SJCRH30 (cell line): ENCODE data around the gene TMEM248. TPM values are rescaled to one million over a fixed set of nuclear protein-coding genes. Genes with fewer than 3 reads are reported as not detected.

ENCODE experiments used
- DNase-seq, 2 experiments: peaks; one replicate each; pipeline ENCODE4 v3.0.0-alpha.2; 2015 to 2020
- H3K27ac ChIP-seq: fragments of 250-450 bp; sonication (Bioruptor Pico); 2 replicates; pipeline ENCODE4 v1.5.1; 2020; ENCODE audit warnings: mild to moderate bottlenecking, moderate library complexity
- H3K27me3 ChIP-seq: fragments of 250-450 bp; sonication (Bioruptor Pico); 2 replicates; pipeline ENCODE4 v1.5.1; 2020; ENCODE audit warnings: mild to moderate bottlenecking, moderate library complexity
- H3K36me3 ChIP-seq: fragments of 250-450 bp; sonication (Bioruptor Pico); 2 replicates; pipeline ENCODE4 v1.5.1; 2020; ENCODE audit warnings: mild to moderate bottlenecking, moderate library complexity
- H3K4me1 ChIP-seq: fragments of 250-450 bp; sonication (Bioruptor Pico); 2 replicates; pipeline ENCODE4 v1.5.1; 2020; ENCODE audit warnings: mild to moderate bottlenecking, moderate library complexity
- H3K4me3 ChIP-seq: fragments of 250-450 bp; sonication (Bioruptor Pico); 2 replicates; pipeline ENCODE4 v1.5.1; 2020; ENCODE audit warnings: mild to moderate bottlenecking, moderate library complexity
- H3K9me3 ChIP-seq: fragments of 250-450 bp; sonication (Bioruptor Pico); replicated peaks from 2 replicates; pipeline ENCODE4 v1.5.1; 2020; ENCODE audit warnings: mild to moderate bottlenecking, moderate library complexity
- total RNA-seq: library from RNA; depleted of rRNA; stranded (reverse); fragments of >200 nt; shearing (Covaris generic); gene quantifications from 2 replicates; pipeline ENCODE4 v1.2.3, GENCODE V29; 2014

Gene TMEM248
- total RNA-seq, 1 experiment from 2014 or later, result 140 TPM

- no peaks in the 10 kb centered on the region for H3K27me3 ChIP-seq
- H3K36me3 ChIP-seq, result peaks cover 6% of the 10 kb centered on the region; the same call in 1 of the 2 replicates
- H3K4me3 ChIP-seq, result no peak overlapping the region
- H3K27ac ChIP-seq, result no peak overlapping the region
- H3K9me3 ChIP-seq, result no peaks in the 10 kb centered on the region
- no peak for DNase-seq
- H3K4me1 ChIP-seq, result peaks cover 8% of the 10 kb centered on the region
These were observed 1.3 kb upstream of the TMEM248 start for GRCh38 chr7:66919704-66920103.

GRCh38 chr7:66920256-66920655, 769 bp upstream of the TMEM248 start:
- H3K4me1 ChIP-seq, result peaks cover 8% of the 10 kb centered on the region
- H3K27ac ChIP-seq, result no peak overlapping the region; the same call in 1 of the 2 replicates
- H3K36me3 ChIP-seq, result peaks cover 6% of the 10 kb centered on the region; the same call in 1 of the 2 replicates

GRCh38 chr7:66921396-66921917, 432 bp downstream of the TMEM248 start:
- DNase-seq, result peak; percentile 28 to 54
- H3K27me3 ChIP-seq, result no peaks in the 10 kb centered on the region
- no peaks in the 10 kb centered on the region for H3K9me3 ChIP-seq
- H3K4me1 ChIP-seq, result peaks cover 16% of the 10 kb centered on the region
- H3K27ac ChIP-seq, result peak overlapping the region; percentile 81
- H3K4me3 ChIP-seq, result peak overlapping the region; percentile 95
- peaks cover 6% of the 10 kb centered on the region; the same call in 1 of the 2 replicates for H3K36me3 ChIP-seq

More at GRCh38 chr7:66920256-66920655, 769 bp upstream of the TMEM248 start:
- Histone ChIP-seq H3K27me3 (no peaks in the 10 kb centered on the region), H3K4me3 (peak overlapping the region; percentile 95), H3K9me3 (no peaks in the 10 kb centered on the region)
- no peak for DNase-seq

GRCh38 chr7:66921918-66922486, 977 bp downstream of the TMEM248 start:
- Histone ChIP-seq H3K4me1 (peaks cover 15% of the 10 kb centered on the region), H3K27me3 (no peaks in the 10 kb centered on the region), H3K4me3 (peak overlapping the region; percentile 95), H3K36me3 (peaks cover 6% of the 10 kb centered on the region; the same call in 1 of the 2 replicates), H3K9me3 (no peaks in the 10 kb centered on the region), H3K27ac (peak overlapping the region; percentile 81)
- peak in 1 of 2 experiments; percentile 38 for DNase-seq

- Histone ChIP-seq H3K4me3 (no peak overlapping the region), H3K27me3 (no peaks in the 10 kb centered on the region), H3K27ac (no peak overlapping the region), H3K9me3 (no peaks in the 10 kb centered on the region), H3K36me3 (peaks cover 10% of the 10 kb centered on the region; the same call in 1 of the 2 replicates), H3K4me1 (peaks cover 7% of the 10 kb centered on the region; the same call in 1 of the 2 replicates)
- DNase-seq, result no peak
These were observed 4.2 kb downstream of the TMEM248 start for GRCh38 chr7:66925255-66925654.

GRCh38 chr7:66927348-66927948, 6.4 kb downstream of the TMEM248 start:
- no peaks in the 10 kb centered on the region for H3K9me3 ChIP-seq
- H3K27ac ChIP-seq, result no peak overlapping the region
- peaks cover 7% of the 10 kb centered on the region; the same call in 1 of the 2 replicates for H3K4me1 ChIP-seq
- H3K36me3 ChIP-seq, result peaks cover 10% of the 10 kb centered on the region; the same call in 1 of the 2 replicates
- H3K4me3 ChIP-seq, result no peak overlapping the region
- H3K27me3 ChIP-seq, result no peaks in the 10 kb centered on the region
- DNase-seq, result no peak

GRCh38 chr7:66928388-66928787, 7.4 kb downstream of the TMEM248 start:
- Histone ChIP-seq H3K9me3 (no peaks in the 10 kb centered on the region), H3K4me3 (no peak overlapping the region), H3K36me3 (peaks cover 10% of the 10 kb centered on the region; the same call in 1 of the 2 replicates), H3K27ac (no peak overlapping the region), H3K4me1 (peaks cover 7% of the 10 kb centered on the region; the same call in 1 of the 2 replicates), H3K27me3 (no peaks in the 10 kb centered on the region)
- no peak for DNase-seq

GRCh38 chr7:66929165-66929564, 8.1 kb downstream of the TMEM248 start:
- Histone ChIP-seq H3K27ac (no peak overlapping the region), H3K9me3 (no peaks in the 10 kb centered on the region), H3K36me3 (peaks cover 5% of the 10 kb centered on the region; the same call in 1 of the 2 replicates), H3K4me3 (no peak overlapping the region), H3K4me1 (peaks cover 7% of the 10 kb centered on the region; the same call in 1 of the 2 replicates), H3K27me3 (no peaks in the 10 kb centered on the region)
- no peak for DNase-seq

- H3K4me3 ChIP-seq, result no peak overlapping the region
- H3K27me3 ChIP-seq, result no peaks in the 10 kb centered on the region
- H3K4me1 ChIP-seq, result peaks cover 7% of the 10 kb centered on the region; the same call in 1 of the 2 replicates
- no peaks in the 10 kb centered on the region for H3K9me3 ChIP-seq
- peaks cover 4% of the 10 kb centered on the region; the same call in 1 of the 2 replicates for H3K36me3 ChIP-seq
- no peak for DNase-seq
- H3K27ac ChIP-seq, result no peak overlapping the region
These were observed 8.9 kb downstream of the TMEM248 start for GRCh38 chr7:66929935-66930334.

GRCh38 chr7:66930341-66930740, 9.3 kb downstream of the TMEM248 start:
- no peaks in the 10 kb centered on the region for H3K27me3 ChIP-seq
- peaks cover 5% of the 10 kb centered on the region; the same call in 1 of the 2 replicates for H3K36me3 ChIP-seq
- H3K27ac ChIP-seq, result no peak overlapping the region
- peaks cover 7% of the 10 kb centered on the region; the same call in 1 of the 2 replicates for H3K4me1 ChIP-seq
- no peaks in the 10 kb centered on the region for H3K9me3 ChIP-seq
- DNase-seq, result peak; percentile 14 to 46
- no peak overlapping the region for H3K4me3 ChIP-seq

GRCh38 chr7:66933469-66933868, 12.4 kb downstream of the TMEM248 start:
- Histone ChIP-seq H3K36me3 (peaks cover 14% of the 10 kb centered on the region; the same call in 1 of the 2 replicates), H3K4me3 (no peak overlapping the region), H3K27ac (no peak overlapping the region), H3K9me3 (no peaks in the 10 kb centered on the region; the same call in 1 of the 2 replicates), H3K27me3 (no peaks in the 10 kb centered on the region), H3K4me1 (no peaks in the 10 kb centered on the region)
- no peak for DNase-seq

GRCh38 chr7:66937940-66938339, 16.9 kb downstream of the TMEM248 start:
- no peak overlapping the region for H3K27ac ChIP-seq
- H3K9me3 ChIP-seq, result no peaks in the 10 kb centered on the region; the same call in 1 of the 2 replicates
- H3K4me1 ChIP-seq, result no peaks in the 10 kb centered on the region
- H3K36me3 ChIP-seq, result peaks cover 32% of the 10 kb centered on the region
- DNase-seq, result no peak
- H3K27me3 ChIP-seq, result no peaks in the 10 kb centered on the region
- no peak overlapping the region for H3K4me3 ChIP-seq

GRCh38 chr7:66939325-66939724, 18.3 kb downstream of the TMEM248 start:
- no peaks in the 10 kb centered on the region; the same call in 1 of the 2 replicates for H3K9me3 ChIP-seq
- no peaks in the 10 kb centered on the region for H3K27me3 ChIP-seq
- H3K36me3 ChIP-seq, result peaks cover 41% of the 10 kb centered on the region
- no peak overlapping the region for H3K4me3 ChIP-seq
- H3K4me1 ChIP-seq, result no peaks in the 10 kb centered on the region
- DNase-seq, result no peak
- no peak overlapping the region for H3K27ac ChIP-seq

- no peak overlapping the region for H3K27ac ChIP-seq
- H3K27me3 ChIP-seq, result no peaks in the 10 kb centered on the region
- peaks cover 80% of the 10 kb centered on the region for H3K36me3 ChIP-seq
- H3K9me3 ChIP-seq, result no peaks in the 10 kb centered on the region
- H3K4me3 ChIP-seq, result no peak overlapping the region
- DNase-seq, result no peak
- H3K4me1 ChIP-seq, result no peaks in the 10 kb centered on the region
These were observed 25.5 kb downstream of the TMEM248 start for GRCh38 chr7:66946545-66946944.

GRCh38 chr7:66948480-66949109, 27.6 kb downstream of the TMEM248 start:
- no peaks in the 10 kb centered on the region for H3K4me1 ChIP-seq
- no peak overlapping the region for H3K27ac ChIP-seq
- peaks cover 75% of the 10 kb centered on the region for H3K36me3 ChIP-seq
- H3K4me3 ChIP-seq, result no peak overlapping the region
- H3K9me3 ChIP-seq, result no peaks in the 10 kb centered on the region
- H3K27me3 ChIP-seq, result no peaks in the 10 kb centered on the region
- DNase-seq, result no peak
